CD14-positive monocyte (primary cell): ENCODE data around the gene ADORA2A. TPM values are rescaled to one million over a fixed set of nuclear protein-coding genes. Genes with fewer than 3 reads are reported as not detected.

ENCODE experiments used
- DNase-seq, 3 donors: peaks; one replicate each; pipeline ENCODE4 v3.0.0-alpha.2; 2011 to 2022
- H2AFZ ChIP-seq: 2 replicates; pipeline ENCODE4 v1.6.0; 2012; ENCODE audit warnings: mild to moderate bottlenecking, low read depth, low read length, inconsistent platforms; ENCODE audit not compliant: insufficient read depth, poor library complexity, severe bottlenecking
- H3K27ac ChIP-seq, 2 donors: 1 replicate in 1 of 2; 2 replicates in 1 of 2; pipeline ENCODE4 v1.5.1; 2012 to 2013; ENCODE audit warnings: low read length in 2 of 2, control low read depth in 1 of 2, inconsistent platforms in 1 of 2, low read depth in 1 of 2, mild to moderate bottlenecking in 1 of 2
- H3K27me3 ChIP-seq, 2 donors: one replicate each; pipeline versions ENCODE4 v1.6.0 to v1.6.1; 2011 to 2013; ENCODE audit warnings: low read length in 2 of 2; ENCODE audit not compliant: control insufficient read depth in 2 of 2, insufficient read depth in 2 of 2
- H3K36me3 ChIP-seq, 2 donors: replicated peaks in 1 of 2; 1 replicate in 1 of 2; 2 replicates in 1 of 2; pipeline versions ENCODE4 v1.5.1 to v1.6.1; 2012 to 2013; ENCODE audit warnings: low read length in 2 of 2, control low read depth in 1 of 2, inconsistent platforms in 1 of 2, mild to moderate bottlenecking in 1 of 2; ENCODE audit not compliant: insufficient read depth in 2 of 2, control insufficient read depth in 1 of 2
- H3K4me1 ChIP-seq, 2 donors: 1 replicate in 1 of 2; 2 replicates in 1 of 2; pipeline versions ENCODE4 v1.5.1 to v1.6.1; 2012 to 2013; ENCODE audit warnings: low read length in 2 of 2, control low read depth in 1 of 2, inconsistent platforms in 1 of 2, mild to moderate bottlenecking in 1 of 2, moderate library complexity in 1 of 2; ENCODE audit not compliant: insufficient read depth in 2 of 2, control insufficient read depth in 1 of 2
- H3K4me2 ChIP-seq: replicated peaks from 2 replicates; pipeline ENCODE3; 2012; ENCODE audit warnings: low read length, moderate library complexity, mild to moderate bottlenecking; ENCODE audit not compliant: poor library complexity, severe bottlenecking; ENCODE audit errors: extremely low read depth
- H3K4me3 ChIP-seq, 3 experiments: fragments of 200-600 bp in 1 of 3; sonication (generic) in 1 of 3; replicated peaks in 1 of 3; 1 replicate in 2 of 3; 2 replicates in 1 of 3; pipeline ENCODE4 v1.5.1; 2011 to 2013; ENCODE audit warnings: low read length in 3 of 3, mild to moderate bottlenecking in 3 of 3, control low read depth in 2 of 3, low read depth in 2 of 3, inconsistent platforms in 1 of 3, moderate library complexity in 1 of 3
- H3K79me2 ChIP-seq: 2 replicates; pipeline ENCODE4 v1.6.0; 2012; ENCODE audit warnings: mild to moderate bottlenecking, control low read depth, inconsistent platforms, low read length, moderate library complexity; ENCODE audit not compliant: insufficient read depth
- H3K9ac ChIP-seq: 2 replicates; pipeline ENCODE4 v1.6.0; 2017; ENCODE audit warnings: low read length, mild to moderate bottlenecking; ENCODE audit not compliant: insufficient read depth, poor library complexity, severe bottlenecking
- H3K9me3 ChIP-seq, 2 donors: replicated peaks in 1 of 2; 1 replicate in 1 of 2; 2 replicates in 1 of 2; pipeline versions ENCODE4 v1.5.1 to v1.6.1; 2012 to 2013; ENCODE audit warnings: low read length in 2 of 2, control low read depth in 1 of 2; ENCODE audit not compliant: control insufficient read depth in 1 of 2, insufficient read depth in 1 of 2
- H4K20me1 ChIP-seq: 2 replicates; pipeline ENCODE4 v1.6.0; 2012; ENCODE audit warnings: mild to moderate bottlenecking, low read length, control low read depth, moderate library complexity; ENCODE audit not compliant: insufficient read depth
- H3K27ac Mint-ChIP-seq, 7 donors: one replicate each; pipeline ENCODE4 v1.8.0; 2020; ENCODE audit warnings: mild to moderate bottlenecking in 7 of 7, mixed read lengths in 7 of 7, moderate library complexity in 6 of 7, inconsistent platforms in 2 of 7
- H3K27me3 Mint-ChIP-seq, 3 donors: one replicate each; pipeline ENCODE4 v1.8.0; 2021 to 2022; ENCODE audit warnings: low read depth in 3 of 3, mild to moderate bottlenecking in 3 of 3, mixed read lengths in 3 of 3, moderate library complexity in 3 of 3, inconsistent platforms in 1 of 3
- H3K36me3 Mint-ChIP-seq, 2 donors: one replicate each; pipeline ENCODE4 v1.8.0; 2020; ENCODE audit warnings: mixed read lengths in 2 of 2, inconsistent platforms in 1 of 2, mild to moderate bottlenecking in 1 of 2
- H3K4me1 Mint-ChIP-seq: one replicate; pipeline ENCODE4 v1.8.0; 2020; ENCODE audit warnings: mild to moderate bottlenecking, mixed read lengths
- H3K4me3 Mint-ChIP-seq, 2 donors: one replicate each; pipeline ENCODE4 v1.8.0; 2020; ENCODE audit warnings: mild to moderate bottlenecking in 2 of 2, mixed read lengths in 2 of 2, moderate library complexity in 1 of 2
- H3K9me3 Mint-ChIP-seq, 7 donors: one replicate each; pipeline ENCODE4 v1.8.0; 2020 to 2022; ENCODE audit warnings: mixed read lengths in 7 of 7, mild to moderate bottlenecking in 6 of 7, moderate library complexity in 6 of 7, inconsistent platforms in 2 of 7
- WGBS: methylation state at CpG from one replicate; pipeline ENCODE4 v1.1.5; 2013; ENCODE audit warnings: missing lambda C conversion rate; ENCODE audit not compliant: insufficient coverage; 5-methylcytosine and 5-hydroxymethylcytosine counted together
- intact Hi-C, 2 donors: fragments of 100-400 bp; cut with micrococcal nuclease; formaldehyde crosslinking; loops; one replicate each; pipeline versions ENCODE4 v1.15.0 to v1.15.1; 2023
- polyA plus RNA-seq, 3 donors: library from polyadenylated mRNA; depleted of rRNA in 1 of 3; unstranded in 2 of 3; stranded (reverse) in 1 of 3; fragments of 300-500 nt in 2 of 3; fragments of >200 nt in 1 of 3; fragmentation: Illumina TruSeq in 2 of 3; gene quantifications; 1 replicate in 2 of 3; 2 replicates in 1 of 3; pipeline ENCODE4 v1.2.3, GENCODE V29; 2012 to 2021
- TF ChIP-seq, protein P1 (sequence below): fragments of 200-600 bp; IDR thresholded peaks from one replicate; pipeline ENCODE4 v1.8.0; 2022; ENCODE audit warnings: antibody characterized with exemption, mild to moderate bottlenecking

Gene ADORA2A
- polyA plus RNA-seq, 3 donors: 5.8 to 10.2 (median 6.5) TPM

DNA sequence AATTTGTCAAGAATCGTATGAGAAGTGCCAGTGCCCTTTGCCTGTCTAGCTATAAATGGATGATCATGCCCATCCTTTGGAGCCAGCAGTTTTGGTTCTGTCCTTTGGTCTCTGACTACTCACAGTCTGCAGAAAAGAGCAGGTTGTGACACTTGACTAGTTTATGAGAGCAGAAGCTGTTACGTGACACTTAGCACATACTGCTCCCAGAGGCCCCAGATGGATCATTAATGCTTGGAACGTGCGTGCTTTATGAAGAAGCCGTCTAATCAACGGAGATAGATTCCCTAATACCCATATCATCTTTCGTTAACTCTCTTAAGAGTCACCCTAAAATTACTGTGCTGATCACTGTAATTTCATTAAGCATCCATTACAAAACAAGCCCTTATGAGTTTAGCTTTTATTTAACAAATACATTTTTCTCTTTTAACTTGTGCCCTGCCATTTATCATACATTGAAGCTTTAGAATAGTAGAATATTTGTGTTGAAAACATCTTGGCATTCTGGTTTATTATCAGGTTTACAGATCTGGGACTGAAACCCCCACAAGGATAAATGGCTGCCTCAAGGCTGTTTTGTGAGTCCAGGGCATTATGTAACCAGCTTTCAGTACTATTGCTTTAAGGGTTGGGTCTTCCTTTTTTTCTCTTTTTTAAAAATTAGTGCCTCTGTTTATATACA lies 47.0 kb upstream of the ADORA2A start:
- DNase-seq: no peak
- no peaks in the 10 kb centered on the region for H3K9me3 ChIP-seq
- Mint-ChIP-seq H3K27me3 (no peaks in the 10 kb centered on the region), H3K9me3 (peaks cover 0 to 3% (median 0%) of the 10 kb centered on the region in 7 donors), H3K4me1 (peaks cover 40% of the 10 kb centered on the region), H3K36me3 (peaks cover 24 to 32% of the 10 kb centered on the region in 2 donors), H3K4me3 (no peak overlapping the region), H3K27ac (no peak overlapping the region)
- H2AFZ ChIP-seq: no peak overlapping the region
- WGBS: 75% methylated on average over 3 of the region's 7 CpGs
- H4K20me1 ChIP-seq: no peaks in the 10 kb centered on the region
- H3K9ac ChIP-seq: no peak overlapping the region
- intact Hi-C loops: loop anchor here in 1 of 2 donors (10.0 kb wide), 1 partner anchor 56 kb away; no protein-coding TSS in a partner anchor
- no peak overlapping the region for H3K4me3 ChIP-seq
- H3K27me3 ChIP-seq: no peaks in the 10 kb centered on the region
- peaks cover 16 to 30% of the 10 kb centered on the region in 2 donors for H3K4me1 ChIP-seq
- no peak overlapping the region for H3K27ac ChIP-seq
- TF ChIP-seq, protein P1, sequence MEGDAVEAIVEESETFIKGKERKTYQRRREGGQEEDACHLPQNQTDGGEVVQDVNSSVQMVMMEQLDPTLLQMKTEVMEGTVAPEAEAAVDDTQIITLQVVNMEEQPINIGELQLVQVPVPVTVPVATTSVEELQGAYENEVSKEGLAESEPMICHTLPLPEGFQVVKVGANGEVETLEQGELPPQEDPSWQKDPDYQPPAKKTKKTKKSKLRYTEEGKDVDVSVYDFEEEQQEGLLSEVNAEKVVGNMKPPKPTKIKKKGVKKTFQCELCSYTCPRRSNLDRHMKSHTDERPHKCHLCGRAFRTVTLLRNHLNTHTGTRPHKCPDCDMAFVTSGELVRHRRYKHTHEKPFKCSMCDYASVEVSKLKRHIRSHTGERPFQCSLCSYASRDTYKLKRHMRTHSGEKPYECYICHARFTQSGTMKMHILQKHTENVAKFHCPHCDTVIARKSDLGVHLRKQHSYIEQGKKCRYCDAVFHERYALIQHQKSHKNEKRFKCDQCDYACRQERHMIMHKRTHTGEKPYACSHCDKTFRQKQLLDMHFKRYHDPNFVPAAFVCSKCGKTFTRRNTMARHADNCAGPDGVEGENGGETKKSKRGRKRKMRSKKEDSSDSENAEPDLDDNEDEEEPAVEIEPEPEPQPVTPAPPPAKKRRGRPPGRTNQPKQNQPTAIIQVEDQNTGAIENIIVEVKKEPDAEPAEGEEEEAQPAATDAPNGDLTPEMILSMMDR: no peak
- peaks cover 5 to 39% of the 10 kb centered on the region in 2 donors for H3K36me3 ChIP-seq
- H3K79me2 ChIP-seq: peaks cover 9% of the 10 kb centered on the region
- H3K4me2 ChIP-seq: no peak overlapping the region

DNA sequence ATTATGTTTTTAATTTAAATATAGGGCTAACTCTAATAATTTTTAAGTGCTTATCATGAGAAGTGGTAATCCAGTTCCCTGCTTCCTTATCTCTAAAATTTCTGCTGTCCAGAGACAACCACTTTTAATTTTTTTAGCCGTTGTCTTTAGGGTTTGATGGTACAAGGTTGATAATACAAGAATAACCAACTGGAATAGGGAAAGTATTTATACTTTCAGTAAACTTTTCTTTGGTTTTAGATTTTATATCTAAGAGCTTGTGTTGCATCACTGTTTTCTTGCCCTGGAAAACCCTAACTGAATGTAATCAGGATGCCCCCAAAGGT lies 46.5 kb upstream of the ADORA2A start:
- intact Hi-C loops: loop anchor here in 1 of 2 donors (10.0 kb wide), 1 partner anchor 56 kb away; no protein-coding TSS in a partner anchor
- Histone ChIP-seq H3K27me3 (no peaks in the 10 kb centered on the region), H3K4me3 (no peak overlapping the region), H3K4me1 (peaks cover 14 to 25% of the 10 kb centered on the region in 2 donors), H3K4me2 (no peak overlapping the region), H2AFZ (no peak overlapping the region), H3K9ac (no peak overlapping the region), H4K20me1 (no peaks in the 10 kb centered on the region), H3K9me3 (no peaks in the 10 kb centered on the region), H3K36me3 (peaks cover 5 to 34% of the 10 kb centered on the region in 2 donors), H3K27ac (no peak overlapping the region), H3K79me2 (peaks cover 9% of the 10 kb centered on the region)
- H3K36me3 Mint-ChIP-seq: peaks cover 26 to 32% of the 10 kb centered on the region in 2 donors
- peaks cover 37% of the 10 kb centered on the region for H3K4me1 Mint-ChIP-seq
- WGBS: no CpG with 5 or more reads among the region's 1 CpG
- TF ChIP-seq, protein P1: no peak
- DNase-seq: no peak
- H3K9me3 Mint-ChIP-seq: peaks cover 0 to 3% (median 0%) of the 10 kb centered on the region in 7 donors
- H3K27ac Mint-ChIP-seq: no peak overlapping the region
- no peak overlapping the region for H3K4me3 Mint-ChIP-seq
- no peaks in the 10 kb centered on the region for H3K27me3 Mint-ChIP-seq
